HCT116 (cell line): Measurements from ENCODE around the gene UNKL. TPM values are rescaled to one million over a fixed set of nuclear protein-coding genes. Genes with fewer than 3 reads are reported as not detected.
A peak's percentile ranks its signal among the peaks of the same experiment; 100 is the strongest.

ENCODE experiments used
- ATAC-seq: fragments of 200-7000 bp; cut with Tn5 transposase; 2 replicates; pipeline ENCODE4 v1.9.1; 2020; ENCODE audit warnings: mild to moderate bottlenecking, moderate library complexity
- BruUV-seq: library from RNA; stranded (reverse); fragments of 400-500 nt; replicated peaks from 2 replicates; lab custom pipeline; 2021; lab: Mats Ljungman, UMichigan
- CTCF ChIA-PET: fragments of 300-600 bp; sonication (Branson Sonifier 250); formaldehyde crosslinking; loops from one replicate; lab custom pipeline; 2021; ENCODE audit warnings: antibody characterized with exemption; lab: Charles Lee
- POLR2A ChIA-PET: fragments of 300-600, 350-600 bp; sonication (Branson Sonifier 250); formaldehyde crosslinking; loops from one replicate; lab custom pipeline; 2021; ENCODE audit warnings: antibody characterized with exemption; lab: Charles Lee
- RAD21 ChIA-PET, 2 experiments: fragments of 300-600 bp; sonication (Branson Sonifier 250); formaldehyde crosslinking; loops; one replicate each; lab custom pipeline; 2023; ENCODE audit warnings: low total read pairs in 2 of 2; ENCODE audit not compliant: uncharacterized antibody in 2 of 2, unreplicated experiment in 2 of 2, low non-redundant PET in 1 of 2; lab: Charles Lee
- DNase-seq: peaks from one replicate; pipeline ENCODE4 v3.0.0-alpha.2; 2010; ENCODE audit warnings: low read depth, low spot score
- H2AFZ ChIP-seq: fragments of 200-600 bp; shearing (Covaris generic), sonication (generic); 2 replicates; pipeline ENCODE4 v1.6.1; 2017; ENCODE audit warnings: low read depth, mixed run types, mixed read lengths, antibody characterized with exemption, low read length; ENCODE audit not compliant: poor library complexity, severe bottlenecking
- H3K27ac ChIP-seq: 2 replicates; pipeline ENCODE4 v1.5.1; 2012; ENCODE audit warnings: low read depth, low read length
- H3K27me3 ChIP-seq: fragments of 200-600 bp; sonication (generic); 2 replicates; pipeline ENCODE4 v1.6.1; 2016; ENCODE audit warnings: mixed run types, low read length, mixed read lengths; ENCODE audit not compliant: insufficient read depth
- H3K36me3 ChIP-seq, 2 experiments: fragments of 200-500 bp in 1 of 2; fragments of 200-600 bp in 1 of 2; sonication (Bioruptor generic) in 1 of 2; sonication (generic) in 1 of 2; 2 replicates each; pipeline versions ENCODE4 v1.5.1 to v1.6.1; 2014 to 2016; ENCODE audit warnings: low read length in 2 of 2, inconsistent platforms in 1 of 2, mixed read lengths in 1 of 2, mixed run types in 1 of 2; ENCODE audit not compliant: insufficient read depth in 2 of 2, control insufficient read depth in 1 of 2
- H3K4me1 ChIP-seq, 2 experiments: fragments of 200-600 bp in 1 of 2; sonication (generic) in 1 of 2; 2 replicates each; pipeline versions ENCODE4 v1.5.1 to v1.6.1; 2012 to 2017; ENCODE audit warnings: low read length in 2 of 2, inconsistent platforms in 1 of 2, mild to moderate bottlenecking in 1 of 2, mixed read lengths in 1 of 2, mixed run types in 1 of 2, moderate library complexity in 1 of 2; ENCODE audit not compliant: insufficient read depth in 2 of 2, control insufficient read depth in 1 of 2
- H3K4me2 ChIP-seq: fragments of 200-600 bp; sonication (generic); 2 replicates; pipeline ENCODE4 v1.6.1; 2017; ENCODE audit warnings: mixed run types, low read length, mixed read lengths
- H3K4me3 ChIP-seq, 2 experiments: fragments of 200-600 bp in 1 of 2; sonication (generic) in 1 of 2; replicated peaks in 1 of 2; 2 replicates each; pipeline ENCODE4 v1.5.1; 2011 to 2016; ENCODE audit warnings: low read length in 2 of 2, control low read depth in 1 of 2, low read depth in 1 of 2, mild to moderate bottlenecking in 1 of 2, mixed read lengths in 1 of 2, mixed run types in 1 of 2
- H3K79me2 ChIP-seq: fragments of 200-600 bp; sonication (generic); 2 replicates; pipeline ENCODE4 v1.6.1; 2017; ENCODE audit warnings: mild to moderate bottlenecking, mixed run types, low read length, moderate library complexity, mixed read lengths; ENCODE audit not compliant: insufficient read depth
- H3K9ac ChIP-seq: fragments of 200-600 bp; sonication (generic); 2 replicates; pipeline ENCODE4 v1.6.1; 2016; ENCODE audit warnings: low read length, mixed read lengths
- H3K9me2 ChIP-seq: fragments of 200-600 bp; sonication (generic), shearing (Covaris generic); 2 replicates; pipeline ENCODE4 v1.6.1; 2017; ENCODE audit warnings: mixed run types, mild to moderate bottlenecking, moderate library complexity; ENCODE audit not compliant: insufficient read depth
- H3K9me3 ChIP-seq, 2 experiments: fragments of 200-500 bp in 1 of 2; fragments of 200-600 bp in 1 of 2; sonication (Bioruptor generic) in 1 of 2; sonication (generic) in 1 of 2; 2 replicates each; pipeline ENCODE4 v1.6.1; 2014 to 2017; ENCODE audit warnings: low read length in 2 of 2, mixed read lengths in 2 of 2, inconsistent platforms in 1 of 2, low read depth in 1 of 2, mild to moderate bottlenecking in 1 of 2, mixed run types in 1 of 2, moderate library complexity in 1 of 2; ENCODE audit not compliant: control insufficient read depth in 1 of 2, insufficient read depth in 1 of 2
- H4K20me1 ChIP-seq: fragments of 200-600 bp; sonication (generic), shearing (Covaris generic); 2 replicates; pipeline ENCODE4 v1.6.1; 2017; ENCODE audit warnings: mixed run types, mild to moderate bottlenecking, moderate library complexity; ENCODE audit not compliant: insufficient read depth
- ELF1 ChIP-seq: IDR thresholded peaks from 2 replicates; pipeline ENCODE4 v1.6.1; 2012; ENCODE audit warnings: low read depth, borderline replicate concordance
- JUND ChIP-seq: IDR thresholded peaks from 2 replicates; pipeline ENCODE4 v1.6.1; 2012
- POLR2A ChIP-seq: IDR thresholded peaks from 2 replicates; pipeline ENCODE4 v1.7.0; 2011; ENCODE audit warnings: borderline replicate concordance; ENCODE audit not compliant: insufficient read depth, insufficient read length; ENCODE audit errors: extremely low read depth
- SP1 ChIP-seq: IDR thresholded peaks from 2 replicates; pipeline ENCODE4 v1.6.1; 2012; ENCODE audit warnings: low read depth
- SRF ChIP-seq: IDR thresholded peaks from 2 replicates; pipeline ENCODE4 v1.6.1; 2012; ENCODE audit warnings: low read depth
- TCF7L2 ChIP-seq: IDR thresholded peaks from 2 replicates; pipeline ENCODE4 v1.7.0; 2011; ENCODE audit warnings: borderline replicate concordance, inconsistent platforms; ENCODE audit not compliant: insufficient read depth, insufficient read length; ENCODE audit errors: extremely low read depth
- YY1 ChIP-seq: IDR thresholded peaks from 2 replicates; pipeline ENCODE4 v1.6.1; 2011; ENCODE audit warnings: low read length, low read depth, moderate library complexity, mild to moderate bottlenecking; ENCODE audit not compliant: insufficient replicate concordance; ENCODE audit errors: extremely low read depth
- ZFX ChIP-seq: fragments of 450-650 bp; IDR thresholded peaks from 2 replicates; pipeline ENCODE4 v1.6.1; 2017
- ZNF274 ChIP-seq: fragments of 200-500 bp; sonication (Bioruptor generic); IDR thresholded peaks from 2 replicates; pipeline ENCODE4 v1.6.1; 2014; ENCODE audit warnings: mild to moderate bottlenecking, low read depth, low read length, inconsistent platforms
- intact Hi-C: fragments of 100-400 bp; cut with micrococcal nuclease; formaldehyde crosslinking; loops from 2 replicates; pipeline ENCODE4 v1.10.0; 2022
- total RNA-seq: library from RNA; stranded (reverse); gene quantifications from one replicate; pipeline ENCODE4 v1.2.1, GENCODE V29; 2021; ENCODE audit not compliant: unreplicated experiment
- TF ChIP-seq, protein P1 (sequence below): IDR thresholded peaks from 2 replicates; pipeline ENCODE4 v1.6.1; 2012
- TF ChIP-seq, protein P2 (sequence below): IDR thresholded peaks from 2 replicates; pipeline ENCODE4 v1.6.1; 2012

UNKL gene
- total RNA-seq, 1 experiment from 2014 or later = 24.9 TPM

DNA sequence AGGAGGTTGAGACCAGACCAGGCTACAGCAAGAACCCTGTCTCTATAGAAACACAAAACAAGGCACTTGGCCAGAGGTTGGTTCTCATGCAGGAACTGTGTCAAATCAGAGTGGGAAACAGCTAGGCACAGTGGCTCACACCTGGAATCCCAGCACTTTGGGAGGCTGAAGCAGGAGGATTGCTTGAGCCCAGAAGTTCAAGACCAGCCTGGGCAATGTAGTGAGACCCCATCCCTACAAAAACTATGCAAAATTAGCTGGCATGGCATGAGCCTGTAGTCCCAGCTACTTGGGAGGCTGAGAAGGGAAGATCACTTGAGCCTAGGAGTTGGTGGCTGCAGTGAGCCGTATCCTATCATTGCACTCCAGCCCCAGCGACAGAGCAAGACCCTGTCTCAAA is 1.7 kb downstream of the UNKL start:
- BruUV-seq = no TSS peak
- H3K4me3 ChIP-seq = no peak overlapping the region
- H3K4me1 ChIP-seq = peaks cover 14 to 37% of the 10 kb centered on the region in 2 experiments
- no peaks in the 10 kb centered on the region for H3K9me2 ChIP-seq
- TF ChIP-seq POLR2A (no peak), ELF1 (no peak), YY1 (no peak), ZFX (no peak)
- H4K20me1 ChIP-seq = no peaks in the 10 kb centered on the region
- intact Hi-C loops = loop anchor here (10.0 kb wide), 1 partner anchor 48 kb away; no protein-coding TSS in a partner anchor
- no peak overlapping the region for H2AFZ ChIP-seq
- peaks cover 6% of the 10 kb centered on the region for H3K79me2 ChIP-seq
- H3K27ac ChIP-seq = no peak overlapping the region
- CTCF ChIA-PET = interaction anchor here (1.3 kb wide), 1 partner anchor 49 kb away, joined by 5 read pairs; no protein-coding TSS in a partner anchor
- no peak overlapping the region for H3K9ac ChIP-seq
- POLR2A ChIA-PET = no interaction called here
- RAD21 ChIA-PET = interaction anchor here in 1 of 2 experiments (0.7 kb wide), 1 partner anchor 30 kb away, joined by 3 read pairs; no protein-coding TSS in a partner anchor
- H3K36me3 ChIP-seq = no peaks in the 10 kb centered on the region
- no peaks in the 10 kb centered on the region for H3K27me3 ChIP-seq
- no peak for ATAC-seq
- H3K4me2 ChIP-seq = no peak overlapping the region
- no peaks in the 10 kb centered on the region for H3K9me3 ChIP-seq
- no peak for DNase-seq

DNA sequence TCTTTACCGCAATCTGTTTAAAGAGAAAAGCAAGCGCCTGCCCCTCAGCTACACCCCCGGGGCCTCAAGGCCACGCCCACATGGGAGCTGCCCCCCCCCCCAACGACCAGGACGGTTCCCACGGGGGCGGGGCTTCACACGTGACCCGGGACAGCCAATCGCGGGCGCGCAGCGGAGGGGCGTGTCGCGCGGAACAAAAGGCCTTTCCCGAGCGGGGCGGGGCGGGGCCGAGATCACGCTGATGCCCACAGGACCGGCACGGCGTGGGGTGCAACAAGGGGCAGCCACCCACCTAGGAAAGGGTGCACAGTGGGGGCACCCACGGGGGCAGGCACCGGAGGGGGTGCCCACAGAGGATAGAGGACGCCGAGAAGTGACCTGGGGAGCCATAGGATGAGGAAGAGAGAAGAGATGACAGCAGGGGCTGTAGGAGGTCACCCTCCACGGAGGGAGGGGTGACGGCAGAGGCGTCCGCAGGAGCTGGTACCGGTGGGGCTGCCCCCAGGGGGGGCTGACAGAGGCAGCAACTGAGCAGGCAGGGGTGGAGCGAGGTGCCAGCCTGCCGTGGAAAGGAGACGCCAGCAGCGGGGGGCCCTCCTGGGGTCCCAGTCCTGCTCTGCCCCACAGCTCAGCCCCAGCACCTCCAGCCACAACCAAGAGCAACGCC is 6.2 kb downstream of the UNKL start:
- POLR2A ChIA-PET = interaction anchor here (0.5 to 0.7 kb wide), 2 partner anchors 12 to 314 kb away, joined by 3 read pairs; partner anchors contain the start of gene UQCC4
- Histone ChIP-seq H3K36me3 (no peaks in the 10 kb centered on the region), H3K27ac (peak overlapping the region; percentile 26; the same call in 1 of the 2 replicates), H3K79me2 (0 out of 2 replicates have a peak, but pooled peaks cover 4% of the 10 kb centered on the region), H3K27me3 (no peaks in the 10 kb centered on the region), H3K4me1 (peaks cover 9 to 12% of the 10 kb centered on the region in 2 experiments), H3K9me2 (no peaks in the 10 kb centered on the region), H3K9ac (peak overlapping the region; percentile 47), H3K9me3 (no peaks in the 10 kb centered on the region), H3K4me2 (peak overlapping the region; percentile 95), H2AFZ (no peak overlapping the region), H3K4me3 (peak overlapping the region; percentile 27 to 54), H4K20me1 (no peaks in the 10 kb centered on the region)
- BruUV-seq = no TSS peak
- ATAC-seq (peak; percentile 94), DNase-seq (peak; percentile 58)
- RAD21 ChIA-PET = no interaction called here
- intact Hi-C loops = no loop called here
- TF ChIP-seq JUND (no peak), SP1 (peak; percentile 81), TCF7L2 (peak; percentile 69), SRF (no peak), ZNF274 (no peak)
- TF ChIP-seq, protein P1, sequence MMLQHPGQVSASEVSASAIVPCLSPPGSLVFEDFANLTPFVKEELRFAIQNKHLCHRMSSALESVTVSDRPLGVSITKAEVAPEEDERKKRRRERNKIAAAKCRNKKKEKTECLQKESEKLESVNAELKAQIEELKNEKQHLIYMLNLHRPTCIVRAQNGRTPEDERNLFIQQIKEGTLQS = no peak
- TF ChIP-seq, protein P2, sequence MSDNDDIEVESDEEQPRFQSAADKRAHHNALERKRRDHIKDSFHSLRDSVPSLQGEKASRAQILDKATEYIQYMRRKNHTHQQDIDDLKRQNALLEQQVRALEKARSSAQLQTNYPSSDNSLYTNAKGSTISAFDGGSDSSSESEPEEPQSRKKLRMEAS = no peak
- CTCF ChIA-PET = no interaction called here
